Epithelial cell of prostate (primary cell): ENCODE results near the gene CFAP54.
"Not testable (repeated sequence)": the region's sequence is repeated elsewhere in the genome, so short reads cannot be mapped to it uniquely, and the experiment has no call there.

Experiments
- DNase-seq: peaks from one replicate; pipeline ENCODE4 v3.0.0-alpha.2; 2011; ENCODE audit warnings: low read depth, low spot score
- H3K27ac ChIP-seq: fragments of 450-650 bp; 2 replicates; pipeline ENCODE4 v1.5.1; 2017; ENCODE audit warnings: mild to moderate bottlenecking

Gene CFAP54

DNA sequence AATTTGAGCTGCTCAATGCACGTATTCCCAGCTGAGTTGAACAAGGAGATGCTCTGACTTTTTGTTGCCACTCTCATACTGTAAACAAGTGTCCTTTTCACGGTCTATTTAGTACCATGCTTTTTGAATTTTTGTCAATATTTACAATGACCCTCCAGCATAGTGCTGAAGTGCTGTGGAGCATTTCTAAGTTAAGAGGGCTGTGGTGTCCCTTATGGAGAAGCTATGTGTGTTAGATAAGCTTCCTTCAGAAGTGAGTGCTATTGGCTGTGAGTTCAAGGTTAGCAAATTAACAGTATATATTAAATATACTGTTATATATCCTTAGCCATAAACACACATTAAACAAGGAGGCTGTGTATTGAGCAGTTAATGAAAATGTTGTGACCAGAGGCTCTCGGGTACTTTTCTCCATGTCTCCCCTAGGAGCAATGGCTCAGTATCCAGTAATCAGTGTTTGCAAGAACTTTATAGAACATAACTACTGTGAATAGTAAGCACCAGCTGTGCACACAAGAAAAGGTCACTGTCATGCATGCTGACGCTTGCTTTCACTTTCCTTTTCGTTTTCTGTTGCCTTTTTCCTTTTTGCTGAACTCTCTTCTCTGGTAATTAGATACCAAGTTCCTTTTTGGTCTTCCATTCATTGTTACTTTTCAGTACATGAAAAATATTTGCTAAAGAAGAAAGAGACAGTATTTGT lies 230.4 kb downstream of the CFAP54 start:
- H3K27ac ChIP-seq = no peak overlapping the region
- DNase-seq = no peak

DNA sequence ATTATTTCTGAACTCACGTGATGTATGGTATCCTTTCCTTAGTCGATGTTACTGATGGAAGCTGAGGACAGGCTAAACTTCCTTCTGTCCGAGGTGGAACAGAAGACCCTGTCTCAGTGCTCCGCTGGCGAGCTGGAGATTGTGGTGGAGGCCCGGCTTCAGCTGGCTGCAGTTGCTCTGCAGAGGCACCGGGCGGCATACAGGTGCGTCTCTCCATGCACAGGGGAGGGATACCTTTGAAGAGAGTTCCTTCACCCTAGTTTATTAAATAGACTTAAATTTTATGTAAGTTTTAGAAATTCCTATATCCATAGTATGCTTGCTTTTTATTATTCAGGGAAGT lies 231.0 kb downstream of the CFAP54 start:
- H3K27ac ChIP-seq = no peak overlapping the region
- no peak for DNase-seq

DNA sequence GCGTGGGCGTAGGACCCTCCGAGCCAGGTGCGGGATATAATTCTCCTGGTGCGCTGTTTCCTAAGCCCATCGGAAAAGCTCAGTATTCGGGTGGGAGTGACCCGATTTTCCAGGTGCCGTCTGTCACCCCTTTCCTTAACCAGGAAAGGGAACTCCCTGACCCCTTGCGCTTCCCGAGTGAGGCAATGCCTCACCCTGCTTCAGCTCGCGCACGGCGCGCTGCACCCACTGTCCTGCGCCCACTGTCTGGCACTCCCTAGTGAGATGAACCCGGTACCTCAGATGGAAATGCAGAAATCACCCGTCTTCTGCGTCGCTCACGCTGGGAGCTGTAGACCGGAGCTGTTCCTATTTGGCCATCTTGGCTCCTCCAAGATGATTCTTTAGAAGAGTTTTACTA lies 240.1 kb downstream of the CFAP54 start:
- H3K27ac ChIP-seq, DNase-seq: not testable (repeated sequence)

DNA sequence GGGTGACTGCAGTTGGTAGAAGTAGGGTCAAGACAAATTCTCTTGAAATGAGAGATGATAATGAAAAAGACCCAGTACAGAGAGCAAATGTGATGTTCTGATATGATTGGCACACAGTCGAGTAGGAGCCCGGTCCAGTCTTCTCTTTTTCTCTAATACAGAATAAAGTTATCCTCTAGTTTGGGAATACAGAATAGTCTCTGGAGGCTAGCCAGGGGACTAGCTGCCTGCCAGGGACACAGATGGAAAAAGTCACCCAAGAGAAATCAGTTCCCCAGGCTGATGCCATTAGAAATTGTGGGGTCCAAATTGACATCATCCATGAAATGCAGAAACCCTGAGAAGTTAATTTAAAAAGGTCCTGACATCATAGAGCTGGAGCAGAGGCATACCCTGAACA lies 240.5 kb downstream of the CFAP54 start:
- no peak for DNase-seq

DNA sequence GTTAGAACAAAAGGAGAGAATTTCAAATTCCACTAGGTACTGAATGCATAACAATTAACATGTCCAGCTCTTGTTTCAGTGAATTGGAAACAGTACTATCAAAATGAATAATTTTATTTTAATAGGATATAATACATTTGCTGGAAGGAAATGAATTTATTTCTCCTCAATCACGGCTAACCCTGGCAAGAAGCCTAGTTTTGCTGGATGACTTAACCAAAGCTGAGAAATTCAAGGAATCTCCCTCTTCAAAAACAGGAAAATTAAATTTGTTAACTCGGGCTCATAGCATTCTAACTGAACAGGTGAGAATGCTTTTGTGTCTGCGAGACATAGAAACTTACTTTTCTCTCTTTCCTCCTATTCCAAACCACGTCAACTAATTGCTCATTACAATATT lies 254.2 kb downstream of the CFAP54 start:
- H3K27ac ChIP-seq = no peak overlapping the region
- DNase-seq = no peak

More for the DNA sequence above, 240.5 kb downstream of the CFAP54 start:
- H3K27ac ChIP-seq = no peak overlapping the region

DNA sequence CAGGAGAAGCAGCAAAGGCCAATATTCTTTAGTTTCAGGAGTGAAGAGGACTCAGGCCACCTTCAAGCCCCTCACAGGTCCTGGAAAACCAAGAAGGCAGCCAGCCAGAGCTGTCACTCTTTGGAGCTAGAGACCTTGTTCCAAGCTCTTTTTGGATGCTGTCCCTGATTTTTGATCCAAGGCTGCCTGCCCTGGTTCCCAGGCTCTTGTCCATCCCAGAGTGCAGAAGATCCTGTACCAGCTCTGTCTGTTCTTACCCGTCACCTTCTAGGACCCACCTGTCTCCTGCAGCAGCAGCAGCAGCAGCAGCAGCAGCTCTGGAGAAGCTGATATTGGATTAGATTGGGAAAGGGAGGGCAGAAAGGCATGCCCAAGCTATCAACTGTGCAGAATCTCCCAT lies 260.6 kb downstream of the CFAP54 start:
- H3K27ac ChIP-seq = no peak overlapping the region
- no peak for DNase-seq

DNA sequence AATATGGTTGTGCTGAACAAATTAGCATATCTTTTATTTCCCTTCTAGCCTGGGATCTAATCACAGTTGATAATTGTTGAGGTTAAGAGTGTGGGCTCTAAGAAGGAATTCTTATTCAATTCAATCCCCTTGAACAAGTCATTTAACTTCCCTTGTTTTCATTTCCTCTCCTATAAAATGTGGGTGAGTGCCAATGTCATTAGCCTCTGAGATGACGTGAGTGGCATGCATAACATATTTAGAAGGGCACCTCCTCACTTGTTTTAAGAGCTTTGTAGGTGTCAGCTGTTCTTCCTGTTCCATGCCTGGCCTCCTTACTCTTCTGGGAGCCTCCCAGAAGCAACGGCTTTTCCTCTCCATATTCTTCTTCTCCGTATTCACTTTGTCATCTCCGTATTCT lies 262.2 kb downstream of the CFAP54 start:
- no peak overlapping the region for H3K27ac ChIP-seq
- no peak for DNase-seq

DNA sequence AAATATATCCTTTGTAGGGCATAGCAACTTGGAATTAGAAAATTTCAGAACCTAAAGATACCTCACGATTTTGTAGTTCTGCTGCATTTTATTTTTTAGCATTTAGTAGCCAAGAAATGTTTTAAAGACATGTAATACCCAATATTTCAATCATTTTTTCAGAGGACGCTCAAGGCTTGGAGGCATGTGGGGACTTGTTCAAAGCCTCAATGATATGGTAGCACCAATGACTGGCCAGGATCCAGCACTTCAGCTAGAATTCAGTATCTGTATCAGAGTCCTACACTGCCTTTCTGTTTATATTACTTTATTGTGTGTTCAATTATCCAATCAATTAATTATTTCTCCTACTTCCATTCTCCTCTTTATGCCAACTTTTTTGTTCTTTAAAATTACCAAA lies 262.8 kb downstream of the CFAP54 start:
- no peak overlapping the region for H3K27ac ChIP-seq
- no peak for DNase-seq

DNA sequence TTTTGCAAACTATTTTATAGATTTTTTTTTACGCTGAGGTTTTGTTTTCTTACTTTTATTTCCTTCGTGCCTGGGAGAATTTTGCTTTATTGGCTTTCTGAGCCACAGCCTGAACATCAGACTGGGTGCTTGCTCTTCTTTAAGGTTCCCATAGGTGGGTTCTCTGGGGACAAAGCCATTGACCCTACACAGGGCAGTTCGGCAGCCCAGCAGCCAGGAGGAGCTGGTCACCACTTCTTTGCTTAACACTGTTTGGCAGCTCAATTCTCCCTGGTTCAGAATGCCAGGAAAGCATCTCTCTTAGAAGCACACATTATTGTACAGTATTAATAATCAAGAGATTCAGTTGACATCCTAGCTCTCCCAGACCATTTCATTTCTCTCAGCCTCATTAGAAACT lies 276.9 kb downstream of the CFAP54 start:
- no peak for DNase-seq
- no peak overlapping the region for H3K27ac ChIP-seq

DNA sequence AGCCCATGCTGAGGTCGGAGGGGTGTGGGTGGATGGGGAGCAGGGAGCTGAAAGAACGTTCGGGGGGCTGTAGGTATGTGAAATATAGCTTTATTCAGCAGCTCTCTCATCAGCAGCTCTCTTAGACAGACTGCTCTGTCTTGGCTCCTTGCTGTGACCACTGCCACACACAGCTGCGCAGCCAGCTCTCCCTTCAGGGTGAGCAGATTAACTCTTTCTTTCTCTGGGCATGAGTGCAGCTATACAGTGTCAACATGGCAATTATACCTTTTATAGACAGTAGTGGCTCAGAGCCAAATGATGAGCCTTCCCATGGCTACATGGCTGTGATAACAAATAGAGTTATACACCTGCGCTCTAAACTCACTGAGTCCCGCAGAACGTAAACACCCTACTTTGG lies 280.0 kb downstream of the CFAP54 start:
- no peak for DNase-seq
- H3K27ac ChIP-seq = no peak overlapping the region

DNA sequence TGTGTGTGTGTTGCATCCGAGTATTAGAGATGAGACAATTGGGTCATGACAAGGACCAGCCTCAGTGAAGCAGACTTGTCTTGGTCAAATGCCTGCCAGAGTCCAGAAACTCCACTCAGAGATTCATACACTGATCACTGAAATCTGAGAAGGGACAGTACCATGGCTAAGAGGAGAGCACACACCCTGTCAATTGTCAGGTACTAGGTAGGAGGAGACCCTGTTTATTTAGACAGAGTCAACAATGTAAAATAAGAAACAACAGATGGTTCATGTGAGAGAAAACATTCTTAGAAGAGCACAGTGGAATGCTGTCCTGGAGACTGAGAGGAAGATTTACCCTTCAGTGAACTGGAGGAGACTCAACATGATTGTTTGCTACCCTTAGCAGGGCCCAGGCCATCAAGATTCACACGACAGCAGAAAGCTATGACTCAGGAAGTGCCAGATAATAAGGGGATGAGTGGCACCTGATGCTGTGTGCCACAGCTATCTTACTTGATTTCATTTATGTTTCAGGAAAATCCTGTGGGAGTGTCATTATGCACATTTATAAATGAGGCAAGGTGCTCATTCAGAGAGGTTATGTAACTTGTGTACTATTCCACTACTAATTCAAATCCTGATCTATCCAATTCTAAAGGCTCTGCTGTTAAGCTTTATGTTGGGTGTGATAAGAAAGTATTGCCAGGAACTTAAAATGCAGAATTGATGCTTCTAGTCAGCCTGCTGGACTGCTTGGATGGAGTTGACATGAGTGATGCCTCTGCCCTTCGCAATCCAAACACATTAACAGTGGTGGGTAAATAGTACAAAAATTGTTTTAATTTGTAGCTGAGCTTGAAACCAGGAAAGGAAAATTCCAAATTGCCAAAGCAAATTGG lies 281.1 kb downstream of the CFAP54 start:
- DNase-seq = no peak

DNA sequence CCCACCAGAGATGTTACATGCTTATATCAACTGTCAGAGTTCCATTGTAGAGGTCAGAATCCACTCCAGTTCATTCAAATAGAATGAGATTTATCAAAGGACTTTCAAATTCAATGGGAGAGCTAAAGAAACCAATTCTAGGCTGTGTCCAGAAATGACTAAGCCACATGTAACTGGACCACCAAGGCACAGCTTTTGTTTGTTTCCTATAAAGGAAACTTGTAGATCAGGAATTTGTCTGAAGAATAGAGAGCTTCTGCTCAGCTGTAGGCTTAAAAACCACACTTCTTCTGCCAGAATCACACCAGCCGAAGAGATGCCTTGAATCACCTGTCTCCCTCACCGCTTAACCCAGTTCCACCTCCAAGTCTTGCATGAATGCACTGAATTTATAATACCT lies 283.7 kb downstream of the CFAP54 start:
- no peak overlapping the region for H3K27ac ChIP-seq
- DNase-seq = no peak

More for the DNA sequence above, 281.1 kb downstream of the CFAP54 start:
- no peak overlapping the region for H3K27ac ChIP-seq

DNA sequence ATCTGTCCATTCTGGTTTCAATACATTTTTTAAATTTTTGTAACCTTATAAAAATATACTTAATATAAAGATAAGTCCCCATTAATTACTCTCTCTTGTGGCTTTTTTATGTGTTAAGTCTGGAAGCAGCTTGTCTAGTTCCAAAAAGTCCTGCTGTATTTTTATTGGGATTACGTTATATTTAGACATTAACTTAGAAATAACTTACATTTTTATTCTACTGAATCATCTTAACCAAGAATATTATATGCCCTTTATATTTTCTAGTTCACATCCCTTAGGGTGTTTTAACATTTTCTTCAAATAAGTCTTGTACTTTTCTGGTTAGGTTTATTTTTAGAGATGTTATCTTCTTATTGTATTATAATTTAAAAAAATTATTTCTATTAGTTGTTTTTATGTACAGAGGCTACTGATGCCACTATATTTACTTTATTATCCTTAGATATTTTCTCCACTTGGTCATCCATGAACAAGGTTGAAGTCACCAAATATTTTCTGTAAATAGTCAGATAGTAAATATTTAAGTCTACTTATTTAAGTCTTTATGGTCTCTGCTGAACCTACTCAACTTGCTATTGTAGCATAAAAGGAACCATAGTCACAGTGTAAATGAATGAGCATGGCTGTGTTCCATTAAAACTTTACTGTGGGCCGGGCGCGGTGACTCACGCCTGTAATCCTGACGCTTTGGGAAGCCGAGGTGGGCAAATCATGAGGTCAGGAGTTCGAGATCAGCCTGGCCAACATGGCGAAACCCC lies 285.3 kb downstream of the CFAP54 start:
- DNase-seq = peak; percentile 33
- H3K27ac ChIP-seq = peak overlapping the region; percentile 51

DNA sequence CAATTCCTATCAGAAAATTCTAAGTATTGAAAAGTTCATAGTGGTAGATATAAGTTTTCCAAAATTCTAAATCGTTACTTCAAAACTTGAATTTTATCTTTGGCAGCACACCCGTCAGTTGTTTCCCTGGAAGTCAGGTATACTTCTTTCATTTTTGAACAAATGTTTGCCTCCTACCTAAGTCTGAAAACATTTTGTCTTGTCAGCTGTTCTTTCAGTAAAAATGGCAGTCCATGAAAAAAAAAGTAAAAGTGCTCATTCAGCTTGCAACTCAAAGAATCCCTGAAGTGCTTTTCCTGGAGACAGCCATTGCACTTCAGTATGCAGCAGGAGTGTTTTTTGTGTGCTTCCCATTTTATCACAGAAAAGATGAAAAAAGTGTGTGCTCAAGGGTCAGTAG lies 287.5 kb downstream of the CFAP54 start:
- no peak for DNase-seq

DNA sequence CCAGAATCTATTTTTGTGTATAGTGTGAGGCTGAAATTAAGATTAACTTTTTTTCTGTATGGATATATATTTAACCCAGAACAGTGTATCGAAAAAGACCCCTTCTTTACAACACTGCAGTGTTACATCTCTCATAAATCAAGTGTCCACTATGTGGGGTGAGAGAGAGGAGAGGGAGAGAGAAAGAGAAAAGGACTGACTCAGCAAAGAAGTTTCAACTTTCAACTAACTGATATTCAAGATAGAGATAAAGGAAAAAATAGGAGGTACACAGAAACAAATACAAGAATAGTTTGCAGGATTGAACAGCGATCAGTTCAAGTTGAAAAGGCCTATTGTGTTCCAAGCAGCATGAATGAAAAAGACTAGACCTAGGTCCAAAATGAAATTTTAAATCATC lies 291.0 kb downstream of the CFAP54 start:
- H3K27ac ChIP-seq = no peak overlapping the region
- DNase-seq = no peak

More for the DNA sequence above, 287.5 kb downstream of the CFAP54 start:
- no peak overlapping the region for H3K27ac ChIP-seq

DNA sequence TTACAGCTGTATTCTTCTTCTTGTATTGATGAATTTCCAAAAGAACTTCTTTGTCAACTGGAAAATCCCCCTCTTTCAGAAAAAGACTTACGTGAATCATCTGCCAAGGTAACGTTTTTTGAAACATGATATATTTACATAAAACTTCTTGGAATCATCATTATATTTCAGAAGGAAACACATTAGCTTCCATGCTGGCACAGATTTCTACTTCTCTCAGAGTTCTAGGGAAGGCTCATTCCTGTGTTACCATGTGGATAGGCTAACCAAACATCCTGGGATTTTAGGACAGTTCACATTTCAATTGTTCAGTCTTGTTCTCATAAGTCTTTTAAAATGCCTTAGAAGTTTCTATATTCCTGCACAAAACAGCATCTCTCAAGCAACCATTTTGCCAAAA lies 297.4 kb downstream of the CFAP54 start:
- no peak overlapping the region for H3K27ac ChIP-seq
- no peak for DNase-seq

DNA sequence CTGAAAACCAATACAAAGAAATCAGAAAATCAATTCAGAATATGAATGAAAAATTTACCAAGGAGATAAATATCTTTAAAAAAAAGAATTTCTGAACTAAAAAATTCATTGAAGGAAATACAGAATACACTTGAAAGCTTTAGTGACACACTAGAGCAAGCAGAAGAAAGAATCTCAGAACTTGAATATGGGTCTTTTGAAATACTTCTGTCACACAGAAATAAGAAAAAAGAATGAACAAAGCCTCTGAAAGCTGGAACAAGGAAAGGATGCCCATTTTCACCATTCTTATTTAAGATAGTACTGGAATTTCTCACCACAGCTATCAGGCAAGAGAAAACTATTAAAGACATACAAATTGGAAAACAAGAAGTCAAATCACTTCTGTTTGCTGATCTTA lies 314.6 kb downstream of the CFAP54 start:
- no peak overlapping the region for H3K27ac ChIP-seq
- no peak for DNase-seq

DNA sequence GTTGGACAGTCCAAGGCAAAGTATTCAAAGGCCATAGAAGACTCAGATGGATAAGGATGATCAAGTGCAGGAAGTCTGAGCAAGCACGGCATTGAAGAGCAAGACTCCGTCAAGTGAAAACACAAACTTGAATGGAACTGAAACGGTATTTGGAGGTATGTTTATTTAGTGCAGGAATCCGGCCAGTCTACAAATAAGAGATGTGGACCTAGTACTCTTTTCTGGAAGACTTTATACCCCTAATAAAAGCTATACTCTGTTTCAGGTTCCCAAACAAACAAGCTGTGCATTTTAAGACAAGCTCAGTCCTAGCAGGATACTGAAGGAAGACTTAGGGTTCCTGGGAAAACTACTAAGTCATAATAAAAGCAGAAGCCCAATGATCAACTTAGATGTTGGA lies 316.9 kb downstream of the CFAP54 start:
- H3K27ac ChIP-seq = no peak overlapping the region
- DNase-seq = no peak

DNA sequence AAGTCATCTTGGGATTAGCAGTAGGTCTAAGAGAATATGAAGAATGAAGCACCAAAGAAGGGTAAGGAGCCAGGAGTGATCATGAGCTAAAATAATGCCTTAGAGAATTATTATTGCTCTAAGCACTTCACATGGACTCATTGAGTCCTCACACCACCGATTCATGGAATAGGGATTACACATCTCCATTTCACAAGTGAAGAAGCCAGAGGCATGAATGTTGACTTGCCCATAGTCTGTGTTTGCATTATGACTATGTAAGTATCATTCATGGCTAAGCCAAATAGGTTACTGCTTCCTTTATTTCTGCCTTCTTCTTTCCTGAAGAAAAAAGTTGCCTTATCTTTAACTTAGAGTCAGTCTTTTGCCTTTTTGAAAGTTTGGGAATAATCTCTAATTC lies 318.4 kb downstream of the CFAP54 start:
- DNase-seq = peak; percentile 62
- peak overlapping the region; percentile 55 for H3K27ac ChIP-seq

DNA sequence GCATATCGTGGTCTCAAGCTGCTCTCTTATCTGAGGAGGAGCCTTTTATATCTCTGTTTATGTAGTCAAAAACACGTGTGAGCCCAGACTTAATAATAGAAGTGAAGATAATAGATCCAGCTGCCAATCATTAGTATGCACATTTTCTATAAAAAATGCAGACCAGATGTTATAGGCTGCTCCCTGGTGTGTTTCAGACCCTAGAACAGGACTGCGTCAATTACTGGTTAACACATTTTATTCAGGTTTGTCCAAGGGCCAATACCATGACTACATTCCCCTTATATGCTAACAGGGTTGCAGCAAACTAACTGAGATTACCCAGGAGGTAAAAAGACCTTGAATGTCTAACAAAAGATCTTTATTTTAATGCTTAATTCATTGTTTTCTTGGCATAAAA lies 319.2 kb downstream of the CFAP54 start:
- no peak for DNase-seq

DNA sequence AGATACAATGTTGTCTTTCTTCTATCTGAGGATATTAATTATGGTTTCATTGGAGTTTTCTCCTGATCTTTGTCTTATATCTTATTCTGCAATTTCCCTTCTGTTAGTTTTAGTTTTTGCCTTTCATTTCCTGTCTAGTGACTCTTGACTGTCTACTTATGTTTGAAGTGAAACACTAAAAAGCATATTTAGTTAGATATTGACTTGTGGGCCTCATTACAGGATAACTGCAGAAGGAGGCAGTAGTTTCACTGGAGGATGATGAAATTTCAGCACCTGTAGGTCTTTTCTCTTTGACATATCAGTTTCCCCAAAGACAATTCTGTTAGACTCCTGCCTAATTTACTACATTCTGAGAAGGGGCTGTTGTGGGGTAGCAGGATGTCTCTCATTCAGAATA lies 320.1 kb downstream of the CFAP54 start:
- DNase-seq = no peak
- peak overlapping the region; percentile 97 for H3K27ac ChIP-seq

More for the DNA sequence above, 319.2 kb downstream of the CFAP54 start:
- peak overlapping the region; percentile 97 for H3K27ac ChIP-seq
